H9 (cell line): ENCODE data around the gene ZNF839. TPM values are rescaled to one million over a fixed set of nuclear protein-coding genes. Genes with fewer than 3 reads are reported as not detected.

ENCODE experiments used
- DNase-seq: peaks from one replicate; pipeline ENCODE4 v3.0.0-alpha.2; 2017
- H2AFZ ChIP-seq: one replicate; pipeline ENCODE4 v1.6.1; 2013; ENCODE audit warnings: mild to moderate bottlenecking, low read length, control low read depth, moderate library complexity
- H2AK5ac ChIP-seq: 2 replicates; pipeline ENCODE4 v1.6.1; 2013; ENCODE audit warnings: low read length, control low read depth, mixed read lengths; ENCODE audit not compliant: insufficient read length
- H2BK120ac ChIP-seq: one replicate; pipeline ENCODE4 v1.6.1; 2013; ENCODE audit warnings: low read depth, mild to moderate bottlenecking, low read length, control low read depth, inconsistent platforms; ENCODE audit not compliant: poor library complexity, severe bottlenecking
- H2BK12ac ChIP-seq: 2 replicates; pipeline ENCODE4 v1.6.1; 2013; ENCODE audit warnings: low read length, control low read depth, mixed read lengths, low read depth; ENCODE audit not compliant: insufficient read length
- H2BK15ac ChIP-seq: 2 replicates; pipeline ENCODE4 v1.6.1; 2013; ENCODE audit warnings: low read depth, low read length, control low read depth
- H2BK20ac ChIP-seq: one replicate; pipeline ENCODE4 v1.6.1; 2013; ENCODE audit warnings: low read depth, mild to moderate bottlenecking, low read length, control low read depth, inconsistent platforms; ENCODE audit not compliant: poor library complexity, severe bottlenecking
- H2BK5ac ChIP-seq: 2 replicates; pipeline ENCODE4 v1.6.1; 2013; ENCODE audit warnings: low read length, control low read depth, mixed read lengths; ENCODE audit not compliant: insufficient read length
- H3K14ac ChIP-seq: 2 replicates; pipeline ENCODE4 v1.6.1; 2013; ENCODE audit warnings: low read length, control low read depth; ENCODE audit not compliant: insufficient read depth
- H3K18ac ChIP-seq: 2 replicates; pipeline ENCODE4 v1.6.1; 2013; ENCODE audit warnings: low read depth, mild to moderate bottlenecking, mixed read lengths, low read length, control low read depth; ENCODE audit not compliant: insufficient read length
- H3K23ac ChIP-seq: 2 replicates; pipeline ENCODE4 v1.6.1; 2013; ENCODE audit warnings: low read length, control low read depth, mixed read lengths, low read depth; ENCODE audit not compliant: insufficient read length
- H3K23me2 ChIP-seq: 2 replicates; pipeline ENCODE4 v1.6.1; 2013; ENCODE audit warnings: low read depth, mild to moderate bottlenecking, mixed read lengths, low read length, control low read depth; ENCODE audit not compliant: insufficient read length, poor library complexity, severe bottlenecking
- H3K27ac ChIP-seq: 2 replicates; pipeline ENCODE4 v1.5.1; 2013; ENCODE audit warnings: low read length, control low read depth, mixed read lengths, low read depth; ENCODE audit not compliant: insufficient read length
- H3K27me3 ChIP-seq: 2 replicates; pipeline ENCODE4 v1.6.1; 2013; ENCODE audit warnings: low read length, control low read depth, inconsistent platforms; ENCODE audit not compliant: insufficient read depth
- H3K4ac ChIP-seq: 2 replicates; pipeline ENCODE4 v1.6.1; 2013; ENCODE audit warnings: low read depth, mild to moderate bottlenecking, control low read depth, inconsistent platforms, low read length, moderate library complexity
- H3K4me1 ChIP-seq: 2 replicates; pipeline ENCODE4 v1.6.1; 2013; ENCODE audit warnings: low read length, control low read depth, inconsistent platforms; ENCODE audit not compliant: insufficient read depth
- H3K4me2 ChIP-seq: 2 replicates; pipeline ENCODE4 v1.6.1; 2013; ENCODE audit warnings: low read length, control low read depth, mixed read lengths; ENCODE audit not compliant: insufficient read length, insufficient read depth
- H3K56ac ChIP-seq: 2 replicates; pipeline ENCODE4 v1.6.1; 2013; ENCODE audit warnings: low read depth, mild to moderate bottlenecking, mixed read lengths, low read length, control low read depth; ENCODE audit not compliant: insufficient read length
- H3K79me1 ChIP-seq: 2 replicates; pipeline ENCODE4 v1.6.1; 2013; ENCODE audit warnings: low read depth, mild to moderate bottlenecking, moderate library complexity, low read length, control low read depth, inconsistent platforms; ENCODE audit not compliant: insufficient read depth, poor library complexity, severe bottlenecking
- H3K79me2 ChIP-seq: 2 replicates; pipeline ENCODE4 v1.6.1; 2013; ENCODE audit warnings: low read length, control low read depth, inconsistent platforms; ENCODE audit not compliant: insufficient read depth
- H3K9ac ChIP-seq: 2 replicates; pipeline ENCODE4 v1.6.1; 2013; ENCODE audit warnings: low read length, control low read depth, mixed read lengths; ENCODE audit not compliant: insufficient read length; ENCODE audit errors: extremely low read depth
- H3K9me3 ChIP-seq: one replicate; pipeline ENCODE4 v1.6.1; 2013; ENCODE audit warnings: low read depth, low read length, inconsistent platforms; ENCODE audit not compliant: control insufficient read depth
- H3T11ph ChIP-seq: one replicate; pipeline ENCODE4 v1.6.1; 2013; ENCODE audit warnings: mild to moderate bottlenecking, low read length, control low read depth, inconsistent platforms
- H4K20me1 ChIP-seq: one replicate; pipeline ENCODE4 v1.6.1; 2013; ENCODE audit not compliant: control insufficient read depth, insufficient read length, insufficient read depth
- H4K5ac ChIP-seq: 2 replicates; pipeline ENCODE4 v1.6.1; 2013; ENCODE audit warnings: low read depth, mild to moderate bottlenecking, mixed read lengths, low read length, control low read depth; ENCODE audit not compliant: insufficient read length
- H4K8ac ChIP-seq: replicated peaks from 2 replicates; pipeline ENCODE4 v1.6.1; 2013; ENCODE audit warnings: low read length, control low read depth, mixed read lengths, low read depth; ENCODE audit not compliant: insufficient read length
- H4K91ac ChIP-seq: 2 replicates; pipeline ENCODE4 v1.6.1; 2013; ENCODE audit warnings: low read depth, mild to moderate bottlenecking, moderate library complexity, mixed read lengths, low read length, control low read depth; ENCODE audit not compliant: insufficient read length
- H3K27ac Mint-ChIP-seq, 3 experiments: 2 replicates in 2 of 3; 3 replicates in 1 of 3; pipeline ENCODE4 v1.8.0; 2020 to 2021; ENCODE audit warnings: mixed read lengths in 3 of 3, mild to moderate bottlenecking in 1 of 3, moderate library complexity in 1 of 3
- H3K27me3 Mint-ChIP-seq: 2 replicates; pipeline ENCODE4 v1.8.0; 2021; ENCODE audit warnings: low read depth, mild to moderate bottlenecking, moderate library complexity, mixed read lengths
- H3K36me3 Mint-ChIP-seq, 3 experiments: 2 replicates in 2 of 3; 3 replicates in 1 of 3; pipeline ENCODE4 v1.8.0; 2020 to 2021; ENCODE audit warnings: low read depth in 3 of 3, mixed read lengths in 3 of 3; ENCODE audit not compliant: insufficient read depth in 1 of 3
- H3K4me1 Mint-ChIP-seq, 2 experiments: 2 replicates each; pipeline ENCODE4 v1.8.0; 2020; ENCODE audit warnings: mixed read lengths in 2 of 2
- H3K4me3 Mint-ChIP-seq, 2 experiments: 2 replicates in 1 of 2; 3 replicates in 1 of 2; pipeline ENCODE4 v1.8.0; 2020 to 2021; ENCODE audit warnings: mild to moderate bottlenecking in 2 of 2, mixed read lengths in 2 of 2, moderate library complexity in 1 of 2
- H3K9me3 Mint-ChIP-seq, 2 experiments: 2 replicates in 1 of 2; 3 replicates in 1 of 2; pipeline ENCODE4 v1.8.0; 2020; ENCODE audit warnings: mild to moderate bottlenecking in 2 of 2, mixed read lengths in 2 of 2, moderate library complexity in 1 of 2
- WGBS: extraction: QIAGEN DNeasy Blood & Tissue Kit; methylation state at CpG from one replicate; pipeline ENCODE4 v1.1.7; 2013; ENCODE audit warnings: missing lambda C conversion rate, low lambda C conversion rate, mixed read lengths; ENCODE audit not compliant: insufficient read length; ENCODE audit errors: extremely low coverage; 5-methylcytosine and 5-hydroxymethylcytosine counted together
- total RNA-seq: library from RNA; stranded (reverse); gene quantifications from 2 replicates; pipeline ENCODE4 v1.2.1, GENCODE V29; 2021
- TF ChIP-seq, protein P1 (sequence below): fragments of 200-600 bp; sonication (generic); conservative IDR thresholded peaks from 3 replicates; pipeline ENCODE4 v1.8.0; 2021; ENCODE audit warnings: antibody characterized with exemption, mild to moderate bottlenecking

Gene ZNF839
- total RNA-seq, 1 experiment from 2014 or later, result 9.4 TPM

DNA sequence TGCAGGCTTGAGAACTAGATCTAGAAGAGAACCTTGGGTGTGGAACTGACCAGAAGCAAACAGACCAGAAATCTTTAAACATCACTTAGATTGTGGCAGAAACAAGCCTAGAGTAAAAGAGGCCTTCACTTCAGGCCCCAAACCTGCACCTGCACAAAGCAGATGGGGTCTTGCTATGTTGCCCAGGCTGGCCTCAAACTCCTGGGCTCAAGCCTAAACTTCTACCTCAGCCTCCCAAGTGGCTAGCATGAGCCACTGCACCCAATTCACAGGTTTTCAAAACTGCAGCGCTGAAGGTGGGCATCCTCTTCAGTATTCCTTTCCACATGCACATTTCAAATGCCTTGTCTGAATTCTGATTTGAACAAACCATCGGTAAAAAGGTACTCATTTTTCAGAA lies 34.4 kb upstream of the ZNF839 start:
- Histone ChIP-seq H3K27me3 (no peaks in the 10 kb centered on the region), H3K23ac (no peak overlapping the region), H3K9me3 (no peaks in the 10 kb centered on the region), H3K14ac (no peak overlapping the region), H3K79me1 (no peaks in the 10 kb centered on the region), H2BK120ac (no peak overlapping the region), H2AK5ac (no peak overlapping the region), H3K4me2 (no peak overlapping the region), H3T11ph (no peak overlapping the region), H2BK5ac (no peak overlapping the region), H3K18ac (no peak overlapping the region), H2BK12ac (no peak overlapping the region), H4K8ac (no peak overlapping the region), H2AFZ (no peak overlapping the region), H3K23me2 (no peaks in the 10 kb centered on the region), H4K20me1 (no peaks in the 10 kb centered on the region), H2BK20ac (no peak overlapping the region), H3K27ac (no peak overlapping the region), H3K56ac (no peak overlapping the region), H3K79me2 (no peaks in the 10 kb centered on the region), H3K4me1 (no peaks in the 10 kb centered on the region), H2BK15ac (no peak overlapping the region), H4K91ac (no peak overlapping the region), H3K9ac (no peak overlapping the region), H4K5ac (no peak overlapping the region), H3K4ac (no peak overlapping the region)
- Mint-ChIP-seq H3K4me3 (no peak overlapping the region), H3K36me3 (no peaks in the 10 kb centered on the region), H3K4me1 (peaks cover under 1 to 2% of the 10 kb centered on the region in 2 experiments; a peak in 1 of 4 replicates), H3K27me3 (no peaks in the 10 kb centered on the region), H3K9me3 (peaks cover 2 to 3% of the 10 kb centered on the region in 2 experiments; a peak in 2 of 5 replicates), H3K27ac (no peak overlapping the region)
- TF ChIP-seq, protein P1, sequence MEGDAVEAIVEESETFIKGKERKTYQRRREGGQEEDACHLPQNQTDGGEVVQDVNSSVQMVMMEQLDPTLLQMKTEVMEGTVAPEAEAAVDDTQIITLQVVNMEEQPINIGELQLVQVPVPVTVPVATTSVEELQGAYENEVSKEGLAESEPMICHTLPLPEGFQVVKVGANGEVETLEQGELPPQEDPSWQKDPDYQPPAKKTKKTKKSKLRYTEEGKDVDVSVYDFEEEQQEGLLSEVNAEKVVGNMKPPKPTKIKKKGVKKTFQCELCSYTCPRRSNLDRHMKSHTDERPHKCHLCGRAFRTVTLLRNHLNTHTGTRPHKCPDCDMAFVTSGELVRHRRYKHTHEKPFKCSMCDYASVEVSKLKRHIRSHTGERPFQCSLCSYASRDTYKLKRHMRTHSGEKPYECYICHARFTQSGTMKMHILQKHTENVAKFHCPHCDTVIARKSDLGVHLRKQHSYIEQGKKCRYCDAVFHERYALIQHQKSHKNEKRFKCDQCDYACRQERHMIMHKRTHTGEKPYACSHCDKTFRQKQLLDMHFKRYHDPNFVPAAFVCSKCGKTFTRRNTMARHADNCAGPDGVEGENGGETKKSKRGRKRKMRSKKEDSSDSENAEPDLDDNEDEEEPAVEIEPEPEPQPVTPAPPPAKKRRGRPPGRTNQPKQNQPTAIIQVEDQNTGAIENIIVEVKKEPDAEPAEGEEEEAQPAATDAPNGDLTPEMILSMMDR, result 0 out of 3 replicates have a peak, but pooled peaks have one; percentile 19
- no CpG with 5 or more reads among the region's 2 CpGs for WGBS
- no peak for DNase-seq
